A673 (cell line): ENCODE measurements around the gene HNF1B.

Source experiments
- EZH2 ChIP-seq: fragments of 200-600 bp; sonication (generic); IDR thresholded peaks from 2 replicates; pipeline ENCODE4 v1.6.1; 2017; ENCODE audit warnings: borderline replicate concordance, low read depth, mild to moderate bottlenecking, mixed read lengths, antibody characterized with exemption, low read length; ENCODE audit not compliant: poor library complexity, severe bottlenecking
- TF ChIP-seq, protein P1 (sequence below): fragments of 300-800, 200-600 bp; sonication (generic); conservative IDR thresholded peaks from 2 replicates; pipeline ENCODE4 v1.5.1; 2017; ENCODE audit warnings: low read depth, mild to moderate bottlenecking, antibody characterized with exemption, low read length, moderate library complexity, mixed read lengths

- TF ChIP-seq EZH2 = no peak
- TF ChIP-seq, protein P1, sequence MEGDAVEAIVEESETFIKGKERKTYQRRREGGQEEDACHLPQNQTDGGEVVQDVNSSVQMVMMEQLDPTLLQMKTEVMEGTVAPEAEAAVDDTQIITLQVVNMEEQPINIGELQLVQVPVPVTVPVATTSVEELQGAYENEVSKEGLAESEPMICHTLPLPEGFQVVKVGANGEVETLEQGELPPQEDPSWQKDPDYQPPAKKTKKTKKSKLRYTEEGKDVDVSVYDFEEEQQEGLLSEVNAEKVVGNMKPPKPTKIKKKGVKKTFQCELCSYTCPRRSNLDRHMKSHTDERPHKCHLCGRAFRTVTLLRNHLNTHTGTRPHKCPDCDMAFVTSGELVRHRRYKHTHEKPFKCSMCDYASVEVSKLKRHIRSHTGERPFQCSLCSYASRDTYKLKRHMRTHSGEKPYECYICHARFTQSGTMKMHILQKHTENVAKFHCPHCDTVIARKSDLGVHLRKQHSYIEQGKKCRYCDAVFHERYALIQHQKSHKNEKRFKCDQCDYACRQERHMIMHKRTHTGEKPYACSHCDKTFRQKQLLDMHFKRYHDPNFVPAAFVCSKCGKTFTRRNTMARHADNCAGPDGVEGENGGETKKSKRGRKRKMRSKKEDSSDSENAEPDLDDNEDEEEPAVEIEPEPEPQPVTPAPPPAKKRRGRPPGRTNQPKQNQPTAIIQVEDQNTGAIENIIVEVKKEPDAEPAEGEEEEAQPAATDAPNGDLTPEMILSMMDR = no peak
Observed at GRCh38 chr17:37673386-37673785, 71.5 kb downstream of the HNF1B start.
